SIG-M5 treated with dmso at 0.1 percent for 504 hours (cell line): ENCODE measurements around the gene SBF1.
A peak's percentile ranks its signal among the peaks of the same experiment; 100 is the strongest.
"Not testable (repeated sequence)": the region's sequence is repeated elsewhere in the genome, so short reads cannot be mapped to it uniquely, and the experiment has no call there.

ENCODE experiments used
- DNase-seq: peaks from one replicate; lab custom pipeline; 2025; ENCODE audit not compliant: unreplicated experiment; lab: John Stamatoyannopoulos, UW

Gene SBF1, protein sequence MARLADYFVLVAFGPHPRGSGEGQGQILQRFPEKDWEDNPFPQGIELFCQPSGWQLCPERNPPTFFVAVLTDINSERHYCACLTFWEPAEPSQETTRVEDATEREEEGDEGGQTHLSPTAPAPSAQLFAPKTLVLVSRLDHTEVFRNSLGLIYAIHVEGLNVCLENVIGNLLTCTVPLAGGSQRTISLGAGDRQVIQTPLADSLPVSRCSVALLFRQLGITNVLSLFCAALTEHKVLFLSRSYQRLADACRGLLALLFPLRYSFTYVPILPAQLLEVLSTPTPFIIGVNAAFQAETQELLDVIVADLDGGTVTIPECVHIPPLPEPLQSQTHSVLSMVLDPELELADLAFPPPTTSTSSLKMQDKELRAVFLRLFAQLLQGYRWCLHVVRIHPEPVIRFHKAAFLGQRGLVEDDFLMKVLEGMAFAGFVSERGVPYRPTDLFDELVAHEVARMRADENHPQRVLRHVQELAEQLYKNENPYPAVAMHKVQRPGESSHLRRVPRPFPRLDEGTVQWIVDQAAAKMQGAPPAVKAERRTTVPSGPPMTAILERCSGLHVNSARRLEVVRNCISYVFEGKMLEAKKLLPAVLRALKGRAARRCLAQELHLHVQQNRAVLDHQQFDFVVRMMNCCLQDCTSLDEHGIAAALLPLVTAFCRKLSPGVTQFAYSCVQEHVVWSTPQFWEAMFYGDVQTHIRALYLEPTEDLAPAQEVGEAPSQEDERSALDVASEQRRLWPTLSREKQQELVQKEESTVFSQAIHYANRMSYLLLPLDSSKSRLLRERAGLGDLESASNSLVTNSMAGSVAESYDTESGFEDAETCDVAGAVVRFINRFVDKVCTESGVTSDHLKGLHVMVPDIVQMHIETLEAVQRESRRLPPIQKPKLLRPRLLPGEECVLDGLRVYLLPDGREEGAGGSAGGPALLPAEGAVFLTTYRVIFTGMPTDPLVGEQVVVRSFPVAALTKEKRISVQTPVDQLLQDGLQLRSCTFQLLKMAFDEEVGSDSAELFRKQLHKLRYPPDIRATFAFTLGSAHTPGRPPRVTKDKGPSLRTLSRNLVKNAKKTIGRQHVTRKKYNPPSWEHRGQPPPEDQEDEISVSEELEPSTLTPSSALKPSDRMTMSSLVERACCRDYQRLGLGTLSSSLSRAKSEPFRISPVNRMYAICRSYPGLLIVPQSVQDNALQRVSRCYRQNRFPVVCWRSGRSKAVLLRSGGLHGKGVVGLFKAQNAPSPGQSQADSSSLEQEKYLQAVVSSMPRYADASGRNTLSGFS (N-terminal part only)

GRCh38 chr22:50474710-50475651 is at the start of gene SBF1:
SBF1 (minus strand) TSS chr22:50475035; CDS start chr22:50474840, 195 bp downstream.
- DNase-seq, result peak; percentile 58

- DNase-seq, result no peak
Measured at GRCh38 chr22:50523806-50524675, 49.2 kb upstream of the SBF1 start.

DNA sequence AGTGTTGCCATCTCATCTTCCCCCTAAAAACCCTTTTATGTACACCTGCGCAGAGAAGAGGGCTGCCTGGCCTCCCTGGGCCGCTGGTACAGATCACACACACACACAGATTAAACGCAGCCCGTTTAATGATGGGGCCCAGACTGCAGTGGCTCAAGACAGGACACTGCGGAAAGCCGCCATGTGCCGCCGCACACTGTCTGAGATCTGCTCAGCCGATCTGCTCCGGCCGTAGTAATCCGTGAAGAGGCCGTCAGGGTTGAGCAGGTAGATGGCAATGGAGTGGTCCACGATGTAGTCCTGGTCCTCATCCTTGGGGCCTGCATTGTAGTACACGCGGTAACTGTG is 48.6 kb upstream of the SBF1 start:
- DNase-seq, result no peak

DNA sequence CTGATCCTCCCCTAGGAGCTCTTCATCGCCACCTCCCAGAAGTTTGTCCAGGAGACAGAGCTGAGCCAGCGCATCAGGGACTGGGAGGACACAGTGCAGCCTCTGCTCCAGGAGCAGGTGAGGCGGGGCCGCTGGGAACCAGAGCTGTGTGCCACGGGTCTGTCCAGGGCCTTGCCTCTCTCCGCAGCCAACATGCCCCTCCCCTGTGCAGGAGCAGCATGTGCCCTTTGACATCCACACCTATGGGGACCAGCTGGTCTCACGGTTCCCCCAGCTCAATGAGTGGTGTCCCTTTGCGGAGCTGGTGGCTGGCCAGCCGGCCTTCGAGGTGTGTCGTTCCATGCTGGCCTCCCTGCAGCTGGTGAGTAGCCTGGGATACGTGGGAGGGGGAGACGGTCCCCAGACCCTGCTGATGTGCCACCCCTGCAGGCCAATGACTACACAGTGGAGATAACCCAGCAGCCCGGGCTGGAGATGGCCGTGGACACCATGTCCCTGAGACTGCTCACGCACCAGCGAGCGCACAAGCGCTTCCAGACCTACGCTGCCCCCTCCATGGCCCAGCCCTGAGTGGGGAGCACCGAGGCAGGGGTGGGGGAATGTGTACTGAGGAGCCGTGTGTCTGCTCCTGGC is 48.1 kb upstream of the SBF1 start:
- DNase-seq, result no peak

- no peak for DNase-seq
Measured at GRCh38 chr22:50522208-50522805, 47.5 kb upstream of the SBF1 start.

DNA sequence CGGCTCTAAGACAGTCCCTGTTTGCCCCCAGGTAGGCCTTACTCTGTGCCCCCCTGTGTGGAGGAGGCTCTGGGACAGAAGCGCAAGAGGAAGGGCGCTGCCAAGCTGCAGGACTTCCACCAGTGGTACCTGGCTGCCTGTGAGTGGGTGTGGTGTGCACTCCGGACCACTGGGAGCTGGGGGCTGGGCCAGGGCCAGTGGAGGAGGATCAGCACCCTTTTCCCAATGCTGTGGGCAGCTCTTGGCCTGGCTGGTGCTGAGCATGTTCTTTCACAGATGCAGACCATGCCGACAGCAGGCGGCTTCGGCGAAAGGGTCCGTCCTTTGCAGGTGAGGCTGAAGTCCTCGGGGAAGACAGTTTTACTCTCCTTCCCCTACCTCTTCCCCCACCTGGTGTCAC is 46.9 kb upstream of the SBF1 start:
- no peak for DNase-seq

- no peak for DNase-seq
Measured at GRCh38 chr22:50520826-50521453, 46.1 kb upstream of the SBF1 start.

GRCh38 chr22:50520184-50520583 is 45.3 kb upstream of the SBF1 start:
- DNase-seq, result not testable (repeated sequence)

GRCh38 chr22:50519151-50519550 is 44.3 kb upstream of the SBF1 start:
- DNase-seq, result no peak

DNA sequence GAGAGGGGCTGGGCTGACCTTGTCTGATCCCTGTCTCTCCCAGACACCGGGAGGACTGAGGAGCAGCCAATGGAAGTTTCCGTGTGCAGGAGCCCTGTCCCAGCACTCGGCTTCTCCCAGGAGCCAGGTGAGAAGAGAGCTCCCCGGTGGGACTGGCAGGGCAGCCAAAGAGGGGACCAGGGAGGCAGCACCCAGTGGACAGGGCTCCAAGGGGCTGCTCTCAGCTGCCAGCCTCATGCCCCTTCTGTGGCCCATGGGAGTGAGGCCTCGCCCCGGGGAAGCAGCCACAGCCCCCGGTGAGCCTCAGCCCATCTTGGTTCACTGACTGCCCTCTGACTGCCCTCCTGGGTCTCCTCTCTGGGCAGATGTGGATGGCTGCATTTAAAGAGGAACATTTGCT is 43.8 kb upstream of the SBF1 start:
- no peak for DNase-seq

DNA sequence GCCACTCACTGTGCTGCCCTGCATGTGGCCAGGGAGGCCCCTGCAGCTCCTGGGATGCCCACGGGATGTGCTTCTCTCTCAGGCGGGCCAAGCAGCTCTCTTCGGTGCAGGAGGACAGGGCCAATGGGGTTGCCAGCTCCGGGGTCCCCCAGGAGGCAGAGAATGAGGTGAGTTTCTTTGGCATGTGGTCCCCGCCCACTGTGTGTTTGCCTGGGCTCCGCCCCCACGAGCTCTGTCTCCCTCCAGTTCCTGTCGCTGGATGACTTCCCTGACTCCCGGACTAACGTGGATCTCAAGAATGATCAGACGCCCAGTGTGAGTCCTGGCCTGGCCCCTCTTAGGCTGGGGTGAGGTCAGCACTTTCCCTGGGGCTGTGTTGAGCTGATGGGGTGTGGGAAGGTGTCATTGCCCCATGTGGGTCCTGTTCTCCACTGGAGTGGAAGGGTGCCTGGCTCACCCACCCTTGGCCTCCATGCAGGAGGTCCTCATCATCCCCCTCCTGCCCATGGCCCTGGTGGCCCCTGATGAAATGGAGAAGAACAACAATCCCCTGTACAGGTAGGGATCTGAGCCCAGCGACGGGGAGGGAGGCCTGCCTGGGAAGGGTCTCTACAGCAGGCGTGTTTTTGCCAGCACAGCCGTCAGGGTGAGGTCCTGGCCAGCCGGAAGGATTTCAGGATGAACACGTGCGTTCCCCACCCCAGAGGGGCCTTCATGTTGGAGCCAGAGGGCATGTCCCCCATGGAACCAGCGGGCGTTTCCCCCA is 42.8 kb upstream of the SBF1 start:
- no peak for DNase-seq

GRCh38 chr22:50516891-50517290 is 42.1 kb upstream of the SBF1 start:
- no peak for DNase-seq

DNA sequence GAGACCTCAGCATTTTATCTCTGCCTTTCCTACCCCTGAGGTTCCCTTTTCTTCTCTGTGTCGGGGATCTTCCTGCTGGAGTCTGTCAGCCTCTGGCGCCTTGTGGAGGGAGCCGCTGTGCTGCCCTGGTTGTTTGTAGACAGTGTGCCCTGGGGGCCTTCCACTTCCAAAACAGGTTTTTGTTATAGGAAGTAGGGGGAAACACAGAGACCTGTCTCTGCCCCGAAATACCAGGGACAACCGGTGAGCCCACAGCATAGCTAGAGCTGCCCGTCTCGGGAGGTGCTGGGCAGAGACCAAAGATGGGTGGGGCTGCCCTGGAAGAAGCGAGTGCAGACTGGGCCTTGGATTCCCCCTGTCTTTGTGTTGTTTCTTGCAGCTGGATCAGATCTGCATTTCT is 41.2 kb upstream of the SBF1 start:
- DNase-seq, result no peak

DNA sequence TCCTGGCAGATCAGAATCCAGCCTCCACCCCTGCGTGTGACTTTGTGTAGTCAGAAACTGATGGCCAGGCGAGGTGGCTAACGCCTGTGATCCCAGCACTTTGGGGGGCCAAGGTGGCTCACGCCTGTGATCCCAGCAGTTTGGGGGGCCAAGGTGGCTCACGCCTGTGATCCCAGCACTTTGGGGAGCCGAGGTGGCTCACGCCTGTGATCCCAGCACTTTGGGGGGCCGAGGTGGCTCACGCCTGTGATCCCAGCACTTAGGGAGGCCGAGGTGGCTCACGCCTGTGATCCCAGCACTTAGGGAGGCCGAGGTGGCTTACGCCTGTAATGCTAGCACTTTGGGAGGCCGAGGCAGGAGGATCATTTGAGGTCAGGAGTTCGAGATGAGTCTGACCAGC is 38.3 kb upstream of the SBF1 start:
- DNase-seq, result no peak

DNA sequence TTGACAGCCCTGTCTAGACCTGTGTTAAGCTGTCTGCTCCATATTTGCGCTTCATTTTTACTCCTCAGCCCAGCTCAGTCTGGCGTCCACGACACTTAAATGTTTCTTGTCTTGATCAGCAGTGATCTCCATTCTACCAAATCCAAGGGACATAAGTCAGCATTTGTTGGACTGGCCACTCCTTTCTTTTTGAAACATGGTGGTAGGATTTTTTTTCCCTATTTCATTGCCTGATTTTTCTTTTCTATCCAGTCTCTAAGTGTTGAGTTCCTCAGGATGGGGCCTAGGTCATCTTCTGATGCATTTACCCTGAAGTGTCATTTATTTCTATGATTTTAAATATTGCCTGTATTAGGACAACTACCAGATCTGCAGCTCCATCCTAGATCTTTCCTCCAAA is 34.1 kb upstream of the SBF1 start:
- DNase-seq, result no peak

GRCh38 chr22:50507991-50508884 is 33.4 kb upstream of the SBF1 start, which contains the start of gene NCAPH2:
NCAPH2 (plus strand) TSS chr22:50508224; CDS start chr22:50508338, 114 bp downstream.
- peak; percentile 88 for DNase-seq
